Activated CD4-positive, alpha-beta T cell treated with anti-CD3 and anti-CD28 coated beads, Interleukin-10, Interleukin-2, amounts not matched to agents 100 ng/mL and 50 ng/mL, durations not matched to agents 16 hours and 8 hours (primary cell): ENCODE results near the gene MAP7D1.
"Not testable (repeated sequence)": the region's sequence is repeated elsewhere in the genome, so short reads cannot be mapped to it uniquely, and the experiment has no call there.

ENCODE experiments used
- DNase-seq: peaks from one replicate; pipeline ENCODE4 v3.0.0-alpha.2; 2020

Gene MAP7D1

DNA sequence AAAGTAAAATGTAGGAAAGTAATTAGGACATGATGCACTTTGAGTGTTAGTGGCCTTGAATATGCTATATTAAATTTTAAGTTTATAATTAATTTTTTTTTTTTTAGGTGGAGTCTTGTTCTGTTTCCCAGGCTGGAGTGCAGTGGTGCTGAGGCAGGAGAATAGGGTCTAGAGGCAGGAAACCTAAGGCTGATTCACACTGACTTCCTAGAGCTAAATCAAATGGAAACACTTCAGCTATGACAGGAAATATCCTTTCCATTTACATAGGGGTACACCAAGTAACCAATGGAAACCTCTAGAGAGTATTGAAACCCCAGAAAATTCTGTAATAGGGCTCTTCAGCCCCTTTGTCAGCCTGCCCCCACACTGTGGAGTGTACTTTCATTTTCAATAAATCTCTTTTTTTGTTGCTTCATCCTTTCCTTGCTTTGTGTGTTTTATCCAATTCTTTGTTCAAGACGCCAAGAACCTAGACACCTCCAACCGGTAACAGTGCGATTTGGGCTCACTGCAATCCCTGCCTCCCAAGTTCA lies 50.4 kb downstream of the MAP7D1 start:
- peak; percentile 11 for DNase-seq

DNA sequence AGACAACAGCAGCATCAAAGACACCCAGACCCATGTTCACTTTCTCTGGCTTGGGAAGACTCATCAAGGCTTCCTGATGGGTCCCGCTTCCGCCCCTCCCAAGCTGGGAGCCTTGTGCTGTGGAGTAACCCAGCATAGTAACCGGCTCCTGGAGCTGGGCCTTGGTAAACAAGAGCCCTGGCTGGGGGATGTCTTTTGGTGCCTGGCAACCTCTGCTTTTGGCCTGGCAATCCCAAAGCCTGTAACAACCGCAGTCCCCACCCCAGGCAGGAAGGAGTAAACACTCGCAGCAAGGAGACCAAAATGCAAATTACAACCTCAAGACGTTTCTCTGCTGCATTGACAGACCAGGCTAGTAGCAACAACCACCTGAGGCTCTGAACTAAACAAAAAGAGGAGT lies 51.4 kb downstream of the MAP7D1 start:
- no peak for DNase-seq

DNA sequence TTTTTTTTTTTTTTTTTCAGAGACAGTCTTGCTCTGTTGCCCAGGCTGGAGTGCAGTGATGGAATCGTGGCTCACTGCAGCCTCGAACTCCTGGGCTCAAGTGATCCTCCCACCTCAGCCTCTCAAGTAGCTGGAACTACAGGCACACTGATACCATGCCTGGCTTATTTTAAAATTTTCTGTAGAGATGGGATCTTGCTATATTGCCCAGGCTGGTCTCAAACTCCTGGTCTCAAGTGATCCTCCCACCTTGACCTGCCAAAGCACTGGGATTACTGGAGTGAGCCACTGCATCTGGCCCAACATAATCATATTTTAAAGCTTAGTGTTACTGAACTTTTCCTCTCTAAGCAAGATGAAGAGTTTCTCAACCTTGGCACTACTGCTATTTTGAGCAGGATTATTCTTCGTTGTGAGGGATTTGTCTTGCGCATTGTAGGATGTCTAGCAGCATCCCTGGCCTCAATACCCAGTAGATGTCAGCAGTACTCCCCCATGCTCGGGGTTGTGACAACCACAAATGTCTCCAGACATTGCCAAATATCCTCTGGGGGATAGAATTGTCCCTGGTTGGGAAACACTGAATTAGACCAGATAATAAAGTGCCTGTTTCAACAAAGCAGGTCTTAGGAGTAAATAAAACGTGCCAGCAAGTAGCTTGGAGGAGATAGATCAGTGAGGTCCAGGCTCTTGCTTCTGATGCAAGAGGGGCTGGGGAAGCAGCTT lies 53.2 kb downstream of the MAP7D1 start:
- no peak for DNase-seq

DNA sequence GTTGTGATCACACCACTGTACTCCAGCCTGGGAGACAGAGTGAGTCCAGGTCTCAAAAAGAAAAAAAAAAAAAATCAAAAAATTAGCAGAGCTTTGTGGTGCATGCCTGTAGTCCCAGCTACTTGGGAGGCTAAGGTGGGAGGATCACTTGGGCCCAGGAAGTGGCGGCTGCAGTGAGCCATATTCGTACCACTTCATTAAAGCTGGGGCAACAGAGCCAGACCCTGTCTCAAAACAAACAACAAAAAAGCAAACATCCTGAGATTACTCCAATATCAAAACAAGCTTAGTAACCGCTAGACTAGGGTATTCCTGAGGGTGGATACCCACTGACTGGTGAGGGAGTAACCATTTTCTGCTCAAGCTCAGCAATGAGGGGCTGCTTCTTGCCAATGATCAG lies 55.3 kb downstream of the MAP7D1 start:
- DNase-seq, result no peak

DNA sequence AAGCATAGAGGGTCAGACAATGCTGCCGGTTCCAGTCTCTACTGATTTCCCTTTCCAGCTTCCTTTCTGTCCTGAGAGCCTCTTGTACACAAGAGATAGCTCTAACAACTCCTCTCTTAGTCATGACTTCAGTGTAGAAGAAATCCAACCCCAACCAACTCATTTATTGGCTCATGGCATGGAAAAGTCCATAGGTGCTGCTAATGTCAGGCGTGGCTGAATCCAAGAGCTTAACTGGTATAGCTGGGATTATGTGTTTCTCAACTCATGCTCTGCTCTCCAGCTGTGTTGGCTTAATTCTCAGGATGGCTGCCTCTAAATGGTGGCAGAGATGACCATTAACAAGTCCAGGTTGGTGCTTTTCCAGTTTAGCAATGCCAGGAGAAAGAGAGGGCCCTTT lies 55.9 kb downstream of the MAP7D1 start:
- no peak for DNase-seq

DNA sequence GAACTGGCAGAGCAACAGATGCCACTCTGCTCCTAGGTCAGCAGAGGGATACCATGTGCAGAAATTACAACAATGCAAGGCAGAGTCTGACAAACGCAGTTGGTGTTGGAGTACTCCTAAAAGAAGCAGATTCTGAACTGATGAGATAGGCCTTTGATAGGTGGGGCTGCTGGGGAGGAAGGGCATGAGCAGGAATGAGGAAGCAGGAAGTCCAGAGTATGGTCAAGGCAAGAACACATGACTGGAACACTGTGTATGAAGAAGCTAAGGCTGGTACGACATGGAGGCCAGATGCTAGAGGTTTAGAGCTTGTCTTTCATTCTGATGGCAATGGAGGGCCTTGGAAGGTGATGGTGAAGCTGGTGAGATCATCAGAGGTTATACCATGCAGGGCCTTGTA lies 56.8 kb downstream of the MAP7D1 start:
- no peak for DNase-seq

DNA sequence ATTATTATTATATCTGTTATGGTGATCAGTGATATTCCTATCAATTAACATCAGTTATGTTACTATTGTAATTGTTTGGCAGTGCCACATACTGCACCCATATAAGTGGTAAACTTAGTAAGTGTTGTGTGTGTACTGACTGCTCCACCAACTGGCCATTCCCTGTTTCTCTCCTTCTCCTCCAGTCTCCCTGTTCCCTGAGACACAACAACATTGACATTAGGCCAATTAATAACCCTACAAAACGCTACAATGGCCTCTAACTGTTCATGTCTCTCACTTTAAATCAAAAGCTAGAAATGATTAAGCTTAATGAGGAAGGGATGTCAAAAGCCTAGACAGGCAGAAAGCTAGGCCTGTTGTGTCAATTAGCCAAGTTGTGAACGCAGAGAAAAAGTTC lies 61.7 kb downstream of the MAP7D1 start:
- no peak for DNase-seq

DNA sequence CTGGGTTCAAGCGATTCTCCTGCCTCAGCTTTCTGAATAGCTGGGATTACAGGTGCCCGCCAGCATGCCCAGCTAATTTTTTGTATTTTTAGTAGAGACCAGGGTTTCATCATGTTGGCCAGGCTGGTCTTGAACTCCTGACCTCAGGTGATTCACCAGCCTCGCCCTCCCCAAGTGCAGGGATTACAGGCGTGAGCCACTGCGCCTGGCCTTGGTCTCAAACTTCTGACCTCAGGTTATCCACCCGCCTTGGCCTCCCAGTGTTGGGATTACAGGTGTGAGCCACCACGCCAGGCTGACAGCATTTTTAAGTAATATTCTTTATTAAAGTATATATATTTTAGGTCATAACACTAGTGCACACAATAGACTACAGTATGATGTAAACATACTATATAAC lies 65.9 kb downstream of the MAP7D1 start:
- not testable (repeated sequence) for DNase-seq

DNA sequence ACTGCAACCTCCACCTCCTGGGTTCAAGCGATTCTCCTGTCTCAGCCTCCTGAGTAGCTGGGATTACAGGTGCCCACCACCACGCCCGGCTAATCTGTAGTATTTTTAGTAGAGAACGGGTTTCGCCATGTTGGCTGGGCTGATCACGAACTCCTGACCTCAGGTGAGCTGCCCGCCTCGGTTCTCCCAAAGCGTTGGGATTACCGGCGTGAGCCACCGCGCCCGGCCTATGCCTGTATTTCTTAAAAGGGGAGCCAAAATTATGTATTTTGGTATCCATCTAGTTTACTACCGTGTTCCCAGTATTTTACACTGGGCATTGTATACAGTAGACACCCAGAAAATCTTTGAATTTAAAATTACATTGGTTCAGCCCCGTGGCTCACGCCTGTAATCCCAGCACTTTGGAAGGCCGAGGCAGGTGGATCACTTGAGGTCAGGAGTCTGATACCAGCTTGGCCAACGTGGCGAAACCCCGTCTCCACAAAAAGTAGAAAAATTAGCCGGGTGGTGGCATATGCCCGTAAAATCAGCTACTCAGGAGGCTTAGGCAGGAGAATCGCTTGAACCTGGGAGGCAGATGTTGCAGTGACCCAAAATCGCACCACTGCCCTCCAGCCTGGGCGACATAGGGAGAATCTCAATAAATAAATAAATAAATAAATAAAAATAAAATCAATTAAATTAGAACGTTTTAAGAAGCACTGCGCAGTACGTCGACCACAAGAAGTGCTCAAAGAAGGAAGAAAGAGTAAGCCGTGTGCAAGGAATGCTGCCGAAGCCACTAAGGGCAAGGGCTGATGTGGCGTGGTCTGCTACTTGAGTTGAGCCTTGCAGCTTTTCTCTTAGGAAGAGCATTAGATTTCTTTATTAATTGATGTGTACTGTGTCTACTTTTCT lies 66.8 kb downstream of the MAP7D1 start:
- no peak for DNase-seq

DNA sequence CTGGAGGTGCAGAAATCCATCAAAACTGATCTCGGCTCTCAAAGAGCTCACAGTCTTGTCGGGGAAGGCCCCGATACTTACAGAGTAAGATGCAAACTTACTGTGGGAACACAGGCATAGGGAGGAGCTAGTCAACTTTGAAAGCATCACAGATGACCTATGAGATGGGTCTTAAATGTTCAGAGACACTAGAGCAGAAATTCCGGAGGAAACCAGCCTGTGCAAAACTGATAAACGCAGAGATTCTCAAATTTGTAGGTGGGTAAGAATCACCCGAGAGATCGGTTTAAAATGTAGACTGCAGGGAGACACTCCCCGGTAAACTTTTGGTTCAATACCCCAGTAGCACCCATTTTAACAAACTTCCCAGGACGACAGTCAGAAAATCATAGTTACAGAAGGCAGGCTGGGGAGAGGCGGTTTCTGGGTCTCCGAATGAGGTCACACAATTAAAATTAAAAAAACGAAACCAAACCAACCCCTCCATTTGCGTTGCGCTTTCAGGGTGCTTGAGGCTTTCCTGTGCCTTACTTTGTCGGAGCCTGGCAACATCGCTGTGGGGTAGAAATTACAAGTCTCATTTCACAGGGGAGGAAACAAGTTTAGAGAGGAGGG lies 67.5 kb downstream of the MAP7D1 start:
- DNase-seq, result peak; percentile 72

DNA sequence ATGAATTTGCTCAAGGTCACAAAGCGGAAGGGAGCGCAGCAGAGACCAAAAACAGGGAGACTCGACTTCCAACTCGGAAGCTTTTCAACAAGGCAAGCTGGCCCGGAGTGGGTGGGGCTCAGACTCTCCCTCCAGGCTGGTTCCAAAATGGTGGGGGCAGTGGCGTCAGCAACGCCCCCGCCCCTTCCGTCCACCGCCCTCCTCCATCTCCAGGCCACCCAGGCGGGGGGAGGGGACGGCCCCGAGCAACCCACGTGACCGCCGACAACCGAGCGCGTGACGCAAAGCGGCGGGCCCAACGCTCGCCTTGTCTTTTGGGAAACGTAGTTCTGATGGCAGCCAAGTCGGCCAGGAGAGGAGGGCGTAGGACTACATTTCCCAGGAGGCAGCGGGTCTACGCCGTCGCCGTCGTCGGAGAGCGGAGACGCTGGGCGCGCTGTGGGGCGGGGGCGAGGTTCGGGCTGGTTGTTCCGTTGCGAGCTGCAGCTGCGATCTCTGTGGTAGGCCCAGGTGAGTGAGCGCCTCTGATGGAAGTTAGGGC lies 68.1 kb downstream of the MAP7D1 start, which contains the start of gene THRAP3:
Gene THRAP3, plus strand, starts transcription at position 448 of the 541 bp plus-strand sequence. CDS start 58,121 bp downstream, outside the sequence.
- peak; percentile 100 for DNase-seq

DNA sequence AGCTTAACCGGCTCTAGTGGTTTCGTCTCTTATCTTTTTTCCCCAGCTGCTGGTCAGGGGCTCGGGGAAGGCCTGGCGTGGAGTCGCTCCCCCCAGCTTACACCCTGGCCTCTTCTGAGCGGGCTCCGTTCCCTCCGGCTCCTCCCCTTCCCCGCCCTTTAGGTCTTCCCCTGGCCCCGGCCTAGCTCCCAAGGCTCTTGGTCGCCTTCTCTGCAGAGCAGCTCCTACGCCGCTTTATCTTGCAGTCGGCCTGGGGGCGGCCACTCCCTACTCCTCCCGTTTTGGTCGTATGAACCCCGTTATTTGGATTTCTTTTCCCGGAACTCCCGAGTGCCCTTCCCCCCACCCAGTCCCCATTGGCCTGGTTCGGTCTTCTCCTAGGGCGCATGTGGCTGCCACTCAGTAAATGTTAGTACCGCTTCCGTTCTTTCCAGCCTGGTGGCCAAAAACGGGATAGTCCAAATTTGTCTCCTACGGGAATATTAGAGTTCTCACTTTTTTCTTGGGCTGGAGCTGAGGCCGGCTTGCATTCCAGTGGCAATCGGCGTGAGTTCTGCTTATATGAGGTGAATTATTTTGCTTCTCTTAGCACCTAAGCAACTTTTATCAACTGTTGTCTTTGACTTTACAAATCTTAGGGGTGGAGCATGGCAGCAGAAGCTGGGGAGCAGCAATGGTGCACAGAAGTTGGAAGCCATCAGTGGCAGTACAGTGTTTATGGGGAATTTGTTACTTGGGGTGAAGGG lies 68.8 kb downstream of the MAP7D1 start:
- no peak for DNase-seq

DNA sequence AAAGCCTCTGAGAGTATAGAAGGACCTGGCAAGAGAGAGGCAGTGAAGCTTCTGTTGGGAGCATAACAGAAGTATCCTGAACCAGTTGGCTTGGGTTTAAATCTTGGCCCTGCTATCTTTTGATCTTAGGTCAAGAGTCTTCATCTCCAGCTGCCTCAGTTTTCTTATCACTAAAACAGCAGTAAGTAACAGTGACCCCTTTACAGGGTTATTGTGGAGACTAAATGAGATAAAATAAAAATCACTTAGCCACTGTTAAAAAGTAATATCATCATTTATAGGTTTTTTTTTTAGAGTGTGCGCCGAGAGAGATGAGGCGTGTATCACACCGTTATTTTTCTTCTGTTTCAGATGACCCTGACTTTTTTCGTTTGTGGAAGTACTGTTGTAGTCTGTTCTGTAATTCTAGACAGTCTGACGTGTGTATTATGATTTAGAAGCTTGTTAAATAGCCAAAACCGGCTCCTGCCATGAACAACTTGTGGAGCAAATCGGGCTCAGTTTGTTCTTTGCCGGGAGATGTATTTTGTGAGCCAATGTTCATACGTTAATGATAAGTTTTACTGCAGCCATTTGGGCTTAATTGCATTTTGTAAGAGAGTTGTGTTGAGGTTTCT lies 69.4 kb downstream of the MAP7D1 start:
- no peak for DNase-seq

DNA sequence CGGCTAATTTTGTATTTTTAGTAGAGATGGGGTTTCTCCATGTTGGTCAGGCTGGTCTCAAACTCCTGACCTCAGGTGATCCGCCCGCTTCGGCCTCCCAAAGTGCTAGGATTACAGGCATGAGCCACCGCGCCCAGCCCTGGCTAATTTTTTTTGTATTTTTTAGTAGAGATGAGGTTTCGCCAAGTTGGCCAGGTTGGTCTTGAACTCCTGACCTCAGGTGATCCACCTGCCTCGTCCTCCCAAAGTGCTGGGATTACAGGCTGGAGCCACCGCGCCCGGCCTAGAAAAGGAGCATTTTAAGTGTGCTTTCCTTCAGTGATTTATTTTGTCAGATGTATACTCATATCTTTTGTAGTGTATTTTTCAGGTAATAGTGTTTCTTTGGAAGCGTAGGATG lies 74.3 kb downstream of the MAP7D1 start:
- DNase-seq, result not testable (repeated sequence)
